ENCODE results near the gene LDLRAD4.
A peak's percentile ranks its signal among the peaks of the same experiment; 100 is the strongest.

LDLRAD4 gene

GRCh38 chr18:13198701-13199100, 19.9 kb upstream of the LDLRAD4 start:
- no peak for TF ChIP-seq Cebpa-rat (IDR thresholded peaks at IDR 0.05)
- H3K4me2 ChIP-seq = no peak overlapping the region
- peaks cover 41% of the 10 kb centered on the region for H3K9me3 ChIP-seq
- H3K36me3 ChIP-seq = no peaks in the 10 kb centered on the region
- no peak overlapping the region for H3K27ac ChIP-seq
- H3K4me3 ChIP-seq = no peak overlapping the region
- no peak overlapping the region for H3K9ac ChIP-seq
- no peaks in the 10 kb centered on the region for H3K4me1 ChIP-seq
- H4K20me1 ChIP-seq = no peaks in the 10 kb centered on the region
- H3K27me3 ChIP-seq = no peaks in the 10 kb centered on the region

- Histone ChIP-seq H3K27ac (no peak overlapping the region), H3K9me3 (peaks cover 41% of the 10 kb centered on the region), H3K27me3 (no peaks in the 10 kb centered on the region), H3K4me1 (no peaks in the 10 kb centered on the region), H3K4me3 (no peak overlapping the region), H4K20me1 (no peaks in the 10 kb centered on the region), H3K4me2 (no peak overlapping the region), H3K9ac (no peak overlapping the region), H3K36me3 (no peaks in the 10 kb centered on the region)
- TF ChIP-seq Cebpa-rat (IDR thresholded peaks at IDR 0.05) = no peak
Observed at GRCh38 chr18:13199169-13199568, 19.4 kb upstream of the LDLRAD4 start.

- Histone ChIP-seq H4K20me1 (no peaks in the 10 kb centered on the region), H3K4me2 (no peak overlapping the region), H3K4me1 (no peaks in the 10 kb centered on the region), H3K36me3 (no peaks in the 10 kb centered on the region), H3K27me3 (no peaks in the 10 kb centered on the region), H3K9ac (no peak overlapping the region), H3K4me3 (no peak overlapping the region), H3K9me3 (peaks cover 31% of the 10 kb centered on the region), H3K27ac (no peak overlapping the region)
- TF ChIP-seq Cebpa-rat (IDR thresholded peaks at IDR 0.05) = no peak
Observed at GRCh38 chr18:13201292-13201691, 17.3 kb upstream of the LDLRAD4 start.

GRCh38 chr18:13202571-13202970, 16.0 kb upstream of the LDLRAD4 start:
- H3K4me3 ChIP-seq = no peak overlapping the region
- H3K4me2 ChIP-seq = no peak overlapping the region
- no peak for TF ChIP-seq Cebpa-rat (IDR thresholded peaks at IDR 0.05)
- no peak overlapping the region for H3K27ac ChIP-seq
- no peaks in the 10 kb centered on the region for H3K4me1 ChIP-seq
- no peak overlapping the region for H3K9ac ChIP-seq
- H3K27me3 ChIP-seq = no peaks in the 10 kb centered on the region
- no peaks in the 10 kb centered on the region for H4K20me1 ChIP-seq
- H3K9me3 ChIP-seq = peaks cover 31% of the 10 kb centered on the region
- no peaks in the 10 kb centered on the region for H3K36me3 ChIP-seq

- no peak overlapping the region for H3K4me3 ChIP-seq
- H3K36me3 ChIP-seq = no peaks in the 10 kb centered on the region
- no peaks in the 10 kb centered on the region for H3K27me3 ChIP-seq
- H3K9ac ChIP-seq = no peak overlapping the region
- H3K4me2 ChIP-seq = no peak overlapping the region
- H4K20me1 ChIP-seq = no peaks in the 10 kb centered on the region
- peaks cover 2% of the 10 kb centered on the region for H3K4me1 ChIP-seq
- H3K27ac ChIP-seq = no peak overlapping the region
- TF ChIP-seq Cebpa-rat (IDR thresholded peaks at IDR 0.05) = no peak
- H3K9me3 ChIP-seq = peaks cover 8% of the 10 kb centered on the region; the same call in 1 of the 2 replicates
Observed at GRCh38 chr18:13206301-13206700, 12.3 kb upstream of the LDLRAD4 start.

- no peak overlapping the region for H3K4me2 ChIP-seq
- TF ChIP-seq Cebpa-rat (IDR thresholded peaks at IDR 0.05) = no peak
- no peaks in the 10 kb centered on the region for H3K36me3 ChIP-seq
- H3K27me3 ChIP-seq = no peaks in the 10 kb centered on the region
- no peak overlapping the region for H3K27ac ChIP-seq
- no peak overlapping the region for H3K9ac ChIP-seq
- H3K4me3 ChIP-seq = no peak overlapping the region
- H3K4me1 ChIP-seq = peaks cover 10% of the 10 kb centered on the region
- H3K9me3 ChIP-seq = peaks cover 7% of the 10 kb centered on the region; the same call in 1 of the 2 replicates
- H4K20me1 ChIP-seq = no peaks in the 10 kb centered on the region
Observed at GRCh38 chr18:13207294-13207693, 11.3 kb upstream of the LDLRAD4 start.

GRCh38 chr18:13211534-13211933, 7.0 kb upstream of the LDLRAD4 start:
- H3K4me1 ChIP-seq = peaks cover 52% of the 10 kb centered on the region
- H3K9me3 ChIP-seq = peaks cover 7% of the 10 kb centered on the region; the same call in 1 of the 2 replicates
- no peak overlapping the region for H3K9ac ChIP-seq
- H4K20me1 ChIP-seq = no peaks in the 10 kb centered on the region
- no peak overlapping the region for H3K4me3 ChIP-seq
- peak overlapping the region; percentile 20; the same call in 1 of the 2 replicates for H3K4me2 ChIP-seq
- H3K27me3 ChIP-seq = no peaks in the 10 kb centered on the region
- H3K36me3 ChIP-seq = no peaks in the 10 kb centered on the region
- H3K27ac ChIP-seq = no peak overlapping the region
- TF ChIP-seq Cebpa-rat (IDR thresholded peaks at IDR 0.05) = no peak

GRCh38 chr18:13213036-13213795, 5.3 kb upstream of the LDLRAD4 start:
- no peak for TF ChIP-seq Cebpa-rat (IDR thresholded peaks at IDR 0.05)

GRCh38 chr18:13214609-13215008, 4.0 kb upstream of the LDLRAD4 start:
- no peak for TF ChIP-seq Cebpa-rat (IDR thresholded peaks at IDR 0.05)
- H3K27ac ChIP-seq = no peak overlapping the region
- no peak overlapping the region for H3K9ac ChIP-seq
- peak overlapping the region; percentile 65 for H3K4me2 ChIP-seq
- no peak overlapping the region for H3K4me3 ChIP-seq
- H4K20me1 ChIP-seq = no peaks in the 10 kb centered on the region
- H3K36me3 ChIP-seq = no peaks in the 10 kb centered on the region
- peaks cover 5% of the 10 kb centered on the region; the same call in 1 of the 2 replicates for H3K9me3 ChIP-seq
- peaks cover 57% of the 10 kb centered on the region for H3K4me1 ChIP-seq
- H3K27me3 ChIP-seq = no peaks in the 10 kb centered on the region

More at GRCh38 chr18:13213036-13213795, 5.3 kb upstream of the LDLRAD4 start:
- H3K27ac ChIP-seq = peak overlapping the region; percentile 60
- peak overlapping the region; percentile 16; the same call in 1 of the 2 replicates for H3K9ac ChIP-seq
- H3K27me3 ChIP-seq = no peaks in the 10 kb centered on the region
- H3K9me3 ChIP-seq = peaks cover 7% of the 10 kb centered on the region; the same call in 1 of the 2 replicates
- no peak overlapping the region for H3K4me3 ChIP-seq
- H3K4me2 ChIP-seq = peak overlapping the region; percentile 65
- peaks cover 57% of the 10 kb centered on the region for H3K4me1 ChIP-seq
- no peaks in the 10 kb centered on the region for H4K20me1 ChIP-seq
- no peaks in the 10 kb centered on the region for H3K36me3 ChIP-seq

GRCh38 chr18:13216092-13216582, 2.4 kb upstream of the LDLRAD4 start:
- TF ChIP-seq Cebpa-rat (IDR thresholded peaks at IDR 0.05) = no peak
- no peaks in the 10 kb centered on the region for H3K27me3 ChIP-seq
- H3K4me2 ChIP-seq = peak overlapping the region; percentile 97
- H3K4me3 ChIP-seq = peak overlapping the region; percentile 96
- H3K36me3 ChIP-seq = no peaks in the 10 kb centered on the region
- peaks cover 11% of the 10 kb centered on the region for H4K20me1 ChIP-seq
- peak overlapping the region; percentile 93; the same call in 1 of the 2 replicates for H3K27ac ChIP-seq
- peak overlapping the region; percentile 93; the same call in 1 of the 2 replicates for H3K9ac ChIP-seq
- H3K9me3 ChIP-seq = no peaks in the 10 kb centered on the region
- H3K4me1 ChIP-seq = peaks cover 63% of the 10 kb centered on the region

Data from BLaER1 (cell line).